GM12865 (cell line): Measurements from ENCODE around the gene RPS13.
A peak's percentile ranks its signal among the peaks of the same experiment; 100 is the strongest.
"Not testable (repeated sequence)": the region's sequence is repeated elsewhere in the genome, so short reads cannot be mapped to it uniquely, and the experiment has no call there.

Experiments
- DNase-seq: peaks from one replicate; pipeline ENCODE4 v3.0.0; 2010; ENCODE audit warnings: low read depth
- H3K4me3 ChIP-seq: 2 replicates; pipeline ENCODE4 v1.5.1; 2011; ENCODE audit warnings: mild to moderate bottlenecking, low read depth, low read length, control low read depth
- TF ChIP-seq, protein P1 (sequence below): IDR thresholded peaks from 2 replicates; pipeline ENCODE4 v1.5.1; 2011; ENCODE audit warnings: low read length, control low read depth, low read depth, inconsistent platforms; ENCODE audit not compliant: insufficient read depth; ENCODE audit errors: missing control alignments

Gene RPS13

DNA sequence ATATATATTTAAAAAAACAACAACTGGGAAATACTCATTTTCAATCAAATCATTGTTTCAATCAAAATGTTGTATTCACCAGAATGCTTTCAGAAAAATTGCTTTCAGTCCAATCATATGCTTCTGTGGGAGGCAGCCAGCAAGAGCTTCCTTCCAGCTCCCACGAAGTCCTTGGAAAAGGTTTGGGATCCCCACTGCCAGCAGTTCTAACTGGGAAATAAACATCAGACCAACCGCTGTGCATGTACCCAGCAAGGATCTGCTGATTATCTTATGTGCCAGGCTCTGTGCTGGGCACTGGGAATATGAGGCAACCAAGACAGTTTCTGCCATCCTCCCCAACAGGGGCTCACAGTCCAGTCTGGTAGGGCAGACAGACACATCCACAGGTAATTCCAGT lies 10.8 kb downstream of the RPS13 start:
- no peak for DNase-seq
- TF ChIP-seq, protein P1, sequence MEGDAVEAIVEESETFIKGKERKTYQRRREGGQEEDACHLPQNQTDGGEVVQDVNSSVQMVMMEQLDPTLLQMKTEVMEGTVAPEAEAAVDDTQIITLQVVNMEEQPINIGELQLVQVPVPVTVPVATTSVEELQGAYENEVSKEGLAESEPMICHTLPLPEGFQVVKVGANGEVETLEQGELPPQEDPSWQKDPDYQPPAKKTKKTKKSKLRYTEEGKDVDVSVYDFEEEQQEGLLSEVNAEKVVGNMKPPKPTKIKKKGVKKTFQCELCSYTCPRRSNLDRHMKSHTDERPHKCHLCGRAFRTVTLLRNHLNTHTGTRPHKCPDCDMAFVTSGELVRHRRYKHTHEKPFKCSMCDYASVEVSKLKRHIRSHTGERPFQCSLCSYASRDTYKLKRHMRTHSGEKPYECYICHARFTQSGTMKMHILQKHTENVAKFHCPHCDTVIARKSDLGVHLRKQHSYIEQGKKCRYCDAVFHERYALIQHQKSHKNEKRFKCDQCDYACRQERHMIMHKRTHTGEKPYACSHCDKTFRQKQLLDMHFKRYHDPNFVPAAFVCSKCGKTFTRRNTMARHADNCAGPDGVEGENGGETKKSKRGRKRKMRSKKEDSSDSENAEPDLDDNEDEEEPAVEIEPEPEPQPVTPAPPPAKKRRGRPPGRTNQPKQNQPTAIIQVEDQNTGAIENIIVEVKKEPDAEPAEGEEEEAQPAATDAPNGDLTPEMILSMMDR: no peak

GRCh38 chr11:17063171-17064002 lies 14.1 kb downstream of the RPS13 start:
- DNase-seq: peak; percentile 70
- TF ChIP-seq, protein P1: peak; percentile 90
- no peak overlapping the region for H3K4me3 ChIP-seq

More for the DNA sequence above, 10.8 kb downstream of the RPS13 start:
- H3K4me3 ChIP-seq: no peak overlapping the region

DNA sequence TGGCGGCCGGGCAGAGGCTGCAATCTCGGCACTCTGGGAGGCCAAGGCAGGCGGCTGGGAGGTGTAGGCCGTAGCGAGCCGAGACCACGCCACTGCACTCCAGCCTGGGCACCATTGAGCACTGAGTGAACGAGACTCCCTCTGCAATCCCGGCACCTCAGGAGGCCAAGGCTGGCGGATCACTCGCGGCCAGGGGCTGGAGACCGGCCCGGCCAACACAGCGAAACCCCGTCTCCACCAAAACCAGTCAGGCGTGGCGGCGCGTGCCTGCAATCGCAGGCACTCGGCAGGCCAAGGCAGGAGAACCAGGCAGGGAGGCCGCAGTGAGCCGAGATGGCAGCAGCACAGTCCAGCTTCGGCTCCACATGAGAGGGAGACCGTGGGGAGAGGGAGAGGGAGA lies 26.3 kb downstream of the RPS13 start:
- not testable (repeated sequence) for H3K4me3 ChIP-seq, DNase-seq

DNA sequence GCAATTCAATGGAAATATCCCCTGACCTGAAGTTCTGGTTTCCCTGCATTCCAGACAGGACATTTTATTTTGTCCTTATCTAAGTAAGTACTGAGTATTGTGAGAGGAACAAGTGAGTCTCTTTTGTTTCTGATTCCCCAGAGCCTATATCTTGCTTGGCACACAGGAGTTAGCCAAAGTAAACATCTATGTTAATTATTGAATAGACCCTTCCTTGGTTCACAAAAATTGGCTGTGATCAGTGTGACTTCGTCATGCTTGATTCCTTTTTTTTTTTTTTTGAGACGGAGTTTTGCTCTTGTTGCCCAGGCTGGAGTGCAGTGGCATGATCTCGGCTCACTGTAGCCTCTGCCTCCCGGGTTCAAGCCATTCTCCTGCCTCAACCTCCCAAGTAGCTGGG lies 29.0 kb downstream of the RPS13 start:
- not testable (repeated sequence) for H3K4me3 ChIP-seq, DNase-seq

- no peak overlapping the region for H3K4me3 ChIP-seq
- TF ChIP-seq, protein P1: no peak
- no peak for DNase-seq
Observed at GRCh38 chr11:17046690-17047089, 30.8 kb downstream of the RPS13 start.

DNA sequence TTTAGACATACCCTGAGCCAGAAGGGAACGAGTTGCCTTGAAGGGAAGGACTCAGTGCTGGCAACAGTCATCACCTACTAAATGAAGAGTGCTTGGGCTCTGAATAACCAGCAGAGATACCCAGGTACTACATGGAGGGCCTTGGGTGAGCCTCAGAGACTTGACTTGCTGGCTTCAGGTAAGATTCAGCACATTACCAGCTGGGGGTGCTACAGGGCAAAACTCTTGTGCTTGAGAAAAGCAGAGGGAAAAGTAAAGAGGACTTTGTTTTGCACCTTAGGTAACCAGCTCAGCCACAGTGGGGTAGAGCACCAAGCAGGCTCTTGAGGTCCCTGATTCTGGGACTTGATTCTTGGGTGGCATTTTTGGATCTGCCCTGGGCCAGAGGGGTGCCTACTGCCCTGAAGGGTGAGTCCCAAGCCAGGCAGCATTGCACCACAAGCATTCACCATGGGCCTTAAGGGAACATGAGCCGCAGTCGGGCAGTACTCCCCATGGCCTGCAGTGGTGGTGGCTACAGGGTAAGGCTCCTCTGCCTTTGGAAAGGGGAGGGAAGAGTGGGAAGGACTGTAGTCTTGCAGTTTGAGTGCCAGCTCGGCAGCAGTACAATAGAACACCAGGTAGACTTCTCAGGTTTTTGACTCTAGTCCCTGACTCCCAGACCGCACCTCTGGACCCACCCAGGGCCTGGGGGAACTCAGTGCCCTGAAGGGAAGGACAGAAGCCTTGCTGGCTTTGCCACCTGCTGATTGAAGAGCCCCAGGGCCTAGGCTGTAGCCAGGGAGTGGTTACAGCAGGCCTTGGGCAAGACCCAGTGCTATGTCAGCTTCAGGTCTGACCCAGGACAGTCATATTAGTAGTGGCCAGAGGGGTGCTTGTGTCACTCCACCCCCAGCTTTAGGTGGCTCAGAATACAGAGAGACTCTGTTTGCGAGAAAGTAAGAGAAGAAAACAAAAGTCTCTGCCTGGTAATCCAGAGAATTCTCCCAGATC lies 40.5 kb downstream of the RPS13 start:
- TF ChIP-seq, protein P1: peak; percentile 16
- peak; percentile 28 for DNase-seq
- no peak overlapping the region for H3K4me3 ChIP-seq

DNA sequence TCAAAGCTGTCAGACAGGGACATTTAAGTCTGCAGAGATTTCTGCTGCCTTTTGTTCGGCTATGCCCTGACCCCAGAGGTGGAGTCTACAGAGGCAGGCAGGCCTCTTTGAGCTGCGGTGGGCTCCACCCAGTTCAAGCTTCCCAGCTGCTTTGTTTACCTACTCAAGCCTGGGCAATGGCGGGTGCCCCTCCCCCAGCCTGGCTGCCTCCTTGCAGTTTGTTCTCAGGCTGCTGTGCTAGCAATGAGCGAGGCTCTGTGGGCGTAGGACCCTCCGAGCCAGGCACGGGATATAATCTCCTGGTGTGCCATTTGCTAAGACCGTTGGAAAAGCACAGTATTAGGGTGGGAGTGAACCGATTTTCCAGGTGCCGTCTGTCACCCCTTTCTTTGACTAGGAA lies 43.4 kb downstream of the RPS13 start:
- H3K4me3 ChIP-seq, DNase-seq: not testable (repeated sequence)

GRCh38 chr11:17026487-17027082 lies 50.9 kb downstream of the RPS13 start:
- no peak overlapping the region for H3K4me3 ChIP-seq
- TF ChIP-seq, protein P1: no peak
- no peak for DNase-seq
